ENCODE measurements around the gene CAMK4.

- TF ChIP-seq POLR2A (IDR thresholded peaks at IDR 0.05), result no peak
- TF ChIP-seq, protein P1, sequence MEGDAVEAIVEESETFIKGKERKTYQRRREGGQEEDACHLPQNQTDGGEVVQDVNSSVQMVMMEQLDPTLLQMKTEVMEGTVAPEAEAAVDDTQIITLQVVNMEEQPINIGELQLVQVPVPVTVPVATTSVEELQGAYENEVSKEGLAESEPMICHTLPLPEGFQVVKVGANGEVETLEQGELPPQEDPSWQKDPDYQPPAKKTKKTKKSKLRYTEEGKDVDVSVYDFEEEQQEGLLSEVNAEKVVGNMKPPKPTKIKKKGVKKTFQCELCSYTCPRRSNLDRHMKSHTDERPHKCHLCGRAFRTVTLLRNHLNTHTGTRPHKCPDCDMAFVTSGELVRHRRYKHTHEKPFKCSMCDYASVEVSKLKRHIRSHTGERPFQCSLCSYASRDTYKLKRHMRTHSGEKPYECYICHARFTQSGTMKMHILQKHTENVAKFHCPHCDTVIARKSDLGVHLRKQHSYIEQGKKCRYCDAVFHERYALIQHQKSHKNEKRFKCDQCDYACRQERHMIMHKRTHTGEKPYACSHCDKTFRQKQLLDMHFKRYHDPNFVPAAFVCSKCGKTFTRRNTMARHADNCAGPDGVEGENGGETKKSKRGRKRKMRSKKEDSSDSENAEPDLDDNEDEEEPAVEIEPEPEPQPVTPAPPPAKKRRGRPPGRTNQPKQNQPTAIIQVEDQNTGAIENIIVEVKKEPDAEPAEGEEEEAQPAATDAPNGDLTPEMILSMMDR (IDR thresholded peaks at IDR 0.05), result no peak
Observed at GRCh38 chr5:111228520-111229220, 4.5 kb downstream of the CAMK4 start.

All from uterus (tissue), 2 donors.